H1 (cell line): ENCODE results near the gene ATP5PB. TPM values are rescaled to one million over a fixed set of nuclear protein-coding genes. Genes with fewer than 3 reads are reported as not detected.

Experiments
- EP300 ChIP-seq, 2 experiments: IDR thresholded peaks; 1 replicate in 1 of 2; 2 replicates in 1 of 2; pipeline ENCODE4 v1.6.1; 2011 to 2012; ENCODE audit warnings: low read depth in 2 of 2, low read length in 2 of 2, mild to moderate bottlenecking in 2 of 2, borderline replicate concordance in 1 of 2, inconsistent platforms in 1 of 2, moderate library complexity in 1 of 2
- polyA plus RNA-seq, 7 experiments: library from polyadenylated mRNA; depleted of rRNA in 3 of 7; stranded (reverse) in 5 of 7; unstranded in 2 of 7; fragments of >200 nt in 5 of 7; fragments of 200-250 nt in 2 of 7; gene quantifications; 1 replicate in 5 of 7; 2 replicates in 1 of 7; 4 replicates in 1 of 7; pipeline versions ENCODE4 v1.2.1 to v1.2.3, GENCODE V29; 2011 to 2013; ENCODE audit warnings: missing spikeins in 2 of 7, mixed read lengths in 2 of 7
- total RNA-seq: library from RNA; stranded (reverse); fragmentation: NEBNext Ultra II Directional; extraction: Animal tissue kit (Norgen Biotek cat#: 25700); gene quantifications from 2 replicates; pipeline ENCODE4 v1.2.1, GENCODE V29; 2021

The ATP5PB gene
- total and polyA plus RNA-seq, 2 of the 8 experiments (the other 6 are each of a cell fraction or from before 2014, with no cell fraction given) = 232 to 262 TPM

GRCh38 chr1:111446967-111447892 lies 2.0 kb upstream of the ATP5PB start (continued):
- no peak for TF ChIP-seq EP300 (IDR thresholded peaks at IDR 0.05; ENCODE audit: borderline replicate concordance in 1 of 2, low read depth in 2 of 2, low read length in 2 of 2)
- TF ChIP-seq, all 59 proteins: peak for 0
